ENCODE results near the gene SENP2.
"Not testable (repeated sequence)": the region's sequence is repeated elsewhere in the genome, so short reads cannot be mapped to it uniquely, and the experiment has no call there.

Gene SENP2

DNA sequence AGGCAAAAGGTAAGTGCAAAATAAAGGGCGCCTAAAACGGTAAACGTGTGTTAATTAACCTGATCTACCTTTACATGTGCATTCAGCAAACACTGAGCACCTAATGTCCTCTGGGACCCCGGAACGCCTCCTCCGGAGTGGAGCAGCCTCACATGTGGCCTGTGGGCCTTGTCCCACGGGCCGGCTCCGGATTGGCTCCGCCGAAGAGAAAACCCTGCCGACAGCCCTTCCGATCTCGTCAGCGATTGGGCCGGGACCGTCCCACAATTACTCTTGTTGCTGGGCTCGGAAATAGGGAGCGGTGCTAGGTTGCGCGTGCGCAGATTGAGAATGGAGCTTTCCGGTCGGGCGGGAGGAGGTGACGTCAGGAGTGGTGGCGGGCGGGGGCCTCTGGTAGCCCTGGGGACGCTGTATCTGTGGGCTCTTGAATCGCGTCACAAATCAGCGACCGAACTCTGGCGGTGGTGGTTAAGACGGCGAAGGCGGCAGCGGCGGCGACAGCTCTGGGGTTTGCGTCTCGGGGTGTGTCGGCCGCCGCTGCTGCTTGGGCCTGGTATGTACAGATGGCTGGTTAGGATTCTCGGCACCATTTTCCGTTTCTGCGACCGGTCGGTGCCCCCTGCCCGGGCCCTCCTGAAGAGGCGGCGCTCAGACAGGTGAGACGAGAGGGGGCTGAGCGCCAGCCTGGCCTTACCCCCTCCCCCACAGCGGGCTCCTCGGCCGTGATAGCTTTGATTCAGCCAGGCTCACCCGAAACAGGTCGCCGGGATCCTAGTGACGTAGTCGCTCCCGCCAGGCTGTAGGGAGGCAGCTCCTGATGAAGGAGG lies at the start of gene SENP2:
Gene SENP2, plus strand, starts transcription at position 437 of the 827 bp plus-strand sequence. Its CDS starts 119 bp downstream, at position 556.
- peak; percentile 98 for DNase-seq

DNA sequence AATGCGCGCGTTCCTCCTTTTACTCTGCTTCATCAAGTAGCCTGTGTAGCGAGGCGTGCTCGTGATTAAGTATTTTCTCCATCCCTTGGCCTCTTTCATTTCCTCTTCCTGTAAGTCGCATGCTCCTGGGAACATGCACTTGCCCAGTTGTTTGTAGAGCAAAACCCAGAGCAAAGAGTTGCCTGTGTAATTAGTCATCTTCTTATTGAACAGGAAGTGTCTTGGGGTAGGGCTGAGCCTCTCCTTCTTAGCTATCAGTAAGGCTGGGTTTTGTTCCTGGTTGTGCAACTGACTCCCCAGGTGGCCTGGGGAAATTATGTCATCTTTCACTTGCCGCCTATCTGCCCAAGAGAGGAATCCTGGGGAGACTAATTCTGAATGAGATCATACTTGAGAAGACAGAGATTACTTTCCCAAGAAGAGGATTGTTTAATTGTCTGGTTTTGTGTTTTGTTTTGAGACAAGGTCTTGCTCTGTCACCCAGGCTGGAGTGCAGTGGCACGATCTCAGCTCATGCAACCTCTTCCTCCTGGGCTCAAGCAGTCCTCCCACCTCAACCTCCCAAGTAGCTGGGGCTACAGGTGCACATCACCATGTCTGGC lies 48.6 kb upstream of the SENP2 start:
- DNase-seq = no peak

DNA sequence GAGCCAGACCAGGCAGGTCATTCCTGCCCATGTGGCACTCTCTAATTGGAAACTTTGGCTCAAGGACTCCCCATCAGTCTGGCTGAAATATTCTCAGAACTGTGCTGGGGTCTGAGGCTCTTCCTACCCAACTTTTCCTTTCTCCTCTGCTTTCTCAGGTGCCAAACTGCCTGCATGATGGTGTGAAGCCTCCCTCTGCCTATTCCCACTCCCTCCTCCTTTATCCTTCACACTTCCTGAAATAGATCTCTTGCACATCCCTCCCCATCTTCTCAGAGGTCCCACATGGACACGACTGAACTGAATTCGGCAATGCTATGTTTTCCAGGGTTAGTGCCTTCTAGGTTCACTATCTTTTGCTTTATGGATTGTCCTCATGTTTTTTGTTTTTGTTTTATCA lies 46.2 kb upstream of the SENP2 start:
- DNase-seq = no peak

DNA sequence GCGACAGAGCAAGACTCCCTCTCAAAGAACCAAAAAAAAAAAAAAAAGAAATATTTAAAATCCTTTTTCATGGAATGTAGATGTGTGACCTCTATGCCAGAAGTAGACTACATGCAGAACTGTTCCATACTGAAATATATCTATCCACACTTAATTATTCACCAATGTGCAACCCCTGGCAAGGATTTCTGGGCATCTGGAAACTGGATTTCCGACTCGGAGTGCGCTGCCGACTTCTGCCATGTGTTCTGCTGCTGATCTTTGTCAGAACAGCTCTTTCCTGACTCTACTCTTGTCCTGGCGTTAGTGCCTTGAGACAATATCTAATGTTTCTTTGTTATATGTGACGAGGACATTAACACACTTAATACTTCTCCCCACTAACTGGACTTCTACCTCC lies 45.4 kb upstream of the SENP2 start:
- DNase-seq = no peak

DNA sequence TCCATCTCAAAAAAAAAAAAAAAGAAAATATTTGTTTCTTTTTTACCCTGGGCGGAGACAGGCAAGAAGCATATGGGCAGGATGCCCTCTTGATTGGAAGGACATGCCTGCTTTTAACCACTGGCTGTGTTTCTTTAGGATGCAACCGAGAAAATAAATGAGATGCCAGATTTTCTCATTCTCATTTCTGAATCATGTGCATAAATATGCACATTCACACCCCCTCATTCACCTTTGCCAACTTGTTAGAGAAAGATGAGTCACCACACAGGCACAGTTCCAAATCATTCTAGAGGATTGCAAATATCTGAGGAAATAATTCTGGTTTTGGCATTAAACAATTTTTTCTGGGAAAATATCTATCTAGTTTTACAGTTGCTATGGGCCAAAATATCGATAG lies 37.0 kb upstream of the SENP2 start:
- DNase-seq = no peak

DNA sequence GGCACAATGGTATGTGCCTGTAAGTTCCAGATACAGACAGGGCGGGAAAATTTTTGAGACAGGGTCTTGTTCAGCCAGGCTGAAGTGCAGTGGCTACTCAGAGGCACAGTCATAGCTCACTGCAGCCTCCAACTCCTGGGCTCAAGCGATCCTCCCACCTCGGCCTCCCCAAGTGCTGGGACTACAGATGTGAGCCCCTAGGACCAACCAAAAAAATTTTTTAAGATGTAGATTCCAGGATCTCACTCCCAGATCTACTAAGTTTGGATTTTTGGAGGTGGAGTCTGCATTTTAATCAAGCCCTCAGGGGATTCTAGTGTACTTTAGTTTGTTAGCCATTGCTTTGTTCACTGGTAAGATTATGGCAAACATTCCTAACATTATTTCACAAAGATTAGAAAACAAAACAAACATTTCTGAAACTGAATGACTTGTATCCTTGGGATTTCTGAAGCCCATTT lies 36.4 kb upstream of the SENP2 start:
- no peak for DNase-seq

DNA sequence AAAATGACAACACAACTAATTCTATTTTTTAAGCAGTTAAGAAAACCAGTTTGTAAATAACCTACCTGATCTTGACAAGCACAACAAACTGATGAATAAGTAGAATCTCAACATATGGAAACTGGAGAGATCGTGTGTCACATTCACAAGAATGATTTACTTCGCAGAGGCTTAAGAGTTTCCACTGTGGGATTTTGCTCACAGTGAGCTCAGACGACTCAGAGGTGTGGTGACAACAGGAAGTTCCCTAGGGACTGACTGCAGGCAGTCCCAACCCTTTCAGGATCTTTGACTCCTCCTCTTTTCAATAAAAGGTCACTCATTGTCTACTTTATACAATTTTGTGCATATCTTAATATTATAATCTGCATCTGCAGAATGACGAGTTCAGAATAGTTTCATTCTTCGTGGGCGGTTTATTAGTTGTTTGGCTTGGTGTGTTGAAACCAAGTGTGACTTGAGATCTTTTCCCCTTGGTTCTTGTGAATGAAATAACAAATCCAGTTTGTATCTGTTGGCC lies 33.7 kb upstream of the SENP2 start, which contains the start of gene LIPH:
Gene LIPH, minus strand, starts transcription at position 231 of the 520 bp plus-strand sequence. Its CDS starts 117 bp downstream, at position 114.
- no peak for DNase-seq

DNA sequence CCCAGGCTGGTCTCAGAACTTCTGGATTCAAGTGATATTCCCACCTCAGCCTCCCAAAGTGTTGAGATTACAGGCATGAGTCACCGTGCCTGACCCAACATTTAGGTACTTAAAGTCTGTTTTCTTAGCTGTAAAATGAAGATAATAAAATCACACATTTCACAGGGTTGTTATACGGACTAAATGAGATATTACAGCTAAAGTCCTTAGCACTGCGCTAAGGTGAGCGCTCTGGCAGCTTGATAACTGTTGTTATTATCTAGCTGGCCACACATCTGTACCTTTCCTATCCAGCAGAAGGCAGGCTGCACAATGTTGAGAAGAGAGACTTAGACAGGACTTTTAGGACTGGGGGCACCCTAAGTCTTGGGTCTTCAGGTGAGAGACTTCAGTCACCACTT lies 31.0 kb upstream of the SENP2 start:
- no peak for DNase-seq

DNA sequence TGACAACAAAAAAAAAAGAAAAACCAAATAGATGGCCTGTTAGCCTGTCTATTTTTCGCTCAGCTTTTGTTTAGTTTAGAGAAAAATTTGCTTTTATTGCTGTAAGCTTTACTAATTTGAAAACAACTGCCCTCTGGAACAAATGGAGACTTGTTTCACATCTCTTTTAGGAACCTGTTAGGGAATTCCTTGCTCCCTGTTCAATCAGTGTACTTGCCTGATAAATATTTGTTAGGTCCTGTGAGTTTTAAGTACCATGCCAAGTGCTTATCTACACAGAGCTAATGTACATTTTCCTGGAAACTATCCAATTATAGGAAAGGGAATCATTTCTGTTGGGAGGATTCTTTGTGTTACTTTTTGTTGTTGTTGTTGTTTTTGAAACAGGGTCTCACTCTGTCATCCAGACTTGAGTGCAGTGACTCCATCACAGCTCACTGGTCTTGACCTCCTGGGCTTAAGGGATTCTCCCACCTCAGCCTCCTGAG lies 30.2 kb upstream of the SENP2 start:
- no peak for DNase-seq

DNA sequence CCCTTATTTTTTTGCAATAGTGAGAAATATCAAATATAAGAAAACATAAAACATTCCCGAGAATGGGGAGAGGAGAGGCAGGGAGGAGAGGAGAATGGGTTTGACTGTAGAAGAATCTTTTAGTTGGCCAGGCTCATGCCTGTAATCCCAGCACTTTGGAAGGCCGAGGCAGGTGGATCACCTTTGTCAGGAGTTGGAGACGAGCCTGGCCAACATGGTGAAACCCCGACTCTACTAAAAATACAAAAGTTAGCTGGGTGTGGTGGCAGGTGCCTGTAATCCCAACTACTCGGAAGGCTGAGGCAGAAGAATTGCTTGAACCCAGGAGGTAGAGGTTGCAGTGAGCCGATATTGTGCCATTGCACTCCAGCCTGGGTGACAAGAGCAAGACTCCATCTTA lies 29.5 kb upstream of the SENP2 start:
- DNase-seq = not testable (repeated sequence)

DNA sequence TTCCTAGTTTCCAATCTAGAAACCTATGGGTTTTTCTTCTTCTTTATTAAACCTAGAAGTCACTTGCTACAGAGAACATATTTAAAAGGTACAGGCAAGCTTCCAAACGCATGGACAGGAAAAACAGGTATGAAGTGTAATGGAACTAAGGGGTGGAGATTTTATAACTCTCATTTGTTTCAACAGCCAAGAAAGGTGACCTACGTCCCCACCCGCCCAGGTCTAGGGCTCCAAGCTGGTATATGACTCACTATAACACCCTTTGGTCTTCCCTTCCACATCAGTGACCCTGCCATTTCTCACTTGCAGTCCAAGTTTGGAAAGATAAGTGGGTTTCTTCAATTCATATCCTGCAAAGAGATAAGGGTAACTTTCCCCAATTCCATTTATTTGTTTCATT lies 27.7 kb upstream of the SENP2 start:
- no peak for DNase-seq

DNA sequence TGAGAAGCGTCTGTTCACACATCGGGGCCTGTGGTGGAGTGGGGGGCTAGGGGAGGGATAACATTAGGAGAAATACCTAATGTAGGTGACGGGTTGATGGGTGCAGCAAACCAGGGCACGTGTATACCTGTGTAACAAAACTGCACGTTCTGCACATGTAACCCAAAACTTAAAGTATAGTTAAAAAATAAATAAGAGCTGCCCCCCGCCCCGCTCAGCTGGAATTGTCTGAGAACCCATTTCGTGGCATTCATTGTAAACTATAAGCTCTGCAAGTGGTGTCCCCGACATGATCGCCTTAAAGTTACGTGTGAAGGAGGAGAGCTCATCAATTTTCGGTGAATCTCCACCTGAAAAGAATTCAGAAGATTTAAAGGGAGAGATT lies 26.4 kb upstream of the SENP2 start:
- no peak for DNase-seq

DNA sequence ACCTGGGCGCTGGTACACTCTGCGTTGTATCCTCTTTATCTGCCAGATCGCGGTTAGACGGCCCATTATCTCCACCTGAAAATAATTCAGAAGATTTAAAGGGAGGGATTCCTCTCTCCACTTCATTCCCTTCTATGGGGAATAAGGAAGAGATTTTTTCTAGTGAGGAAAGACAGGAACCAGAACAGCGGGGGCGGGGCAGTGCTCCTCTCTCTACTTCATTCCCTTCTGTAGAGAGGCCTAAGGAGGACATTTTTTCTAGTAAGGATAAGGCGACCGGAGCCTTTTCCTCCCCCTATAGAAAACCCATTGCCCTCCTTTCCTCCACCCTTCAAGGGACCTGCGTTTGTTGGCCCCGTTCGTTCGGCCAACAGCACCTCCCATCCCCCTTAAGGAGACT lies 25.4 kb upstream of the SENP2 start:
- DNase-seq = no peak

DNA sequence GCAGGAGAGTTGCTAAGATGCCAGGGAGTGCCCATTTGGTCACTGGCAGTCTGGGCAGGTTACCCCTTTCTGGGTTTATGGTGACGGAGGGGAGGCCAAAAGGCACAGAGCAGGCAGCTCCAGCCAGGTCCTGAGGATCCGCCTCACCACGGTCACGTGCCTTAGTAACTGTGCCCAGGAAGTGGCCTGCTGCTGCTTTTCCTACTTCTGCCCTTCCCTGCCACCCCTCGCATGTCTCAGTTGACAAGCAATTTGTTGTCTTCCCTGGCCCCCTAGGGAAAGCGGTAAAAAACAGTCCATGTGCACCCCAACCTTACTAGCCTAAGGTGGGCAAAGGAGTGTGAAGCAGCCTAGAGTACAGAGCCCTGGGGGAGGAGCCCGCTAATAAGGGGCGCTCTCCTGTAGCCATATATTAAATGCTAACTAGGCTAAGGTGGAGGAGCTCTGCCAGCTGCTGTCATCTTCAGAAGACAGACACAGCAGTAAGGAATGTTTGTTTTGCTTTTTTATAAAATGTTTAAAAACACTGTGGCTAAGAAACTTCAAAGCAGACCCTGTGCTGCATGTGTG lies 24.6 kb upstream of the SENP2 start:
- no peak for DNase-seq

DNA sequence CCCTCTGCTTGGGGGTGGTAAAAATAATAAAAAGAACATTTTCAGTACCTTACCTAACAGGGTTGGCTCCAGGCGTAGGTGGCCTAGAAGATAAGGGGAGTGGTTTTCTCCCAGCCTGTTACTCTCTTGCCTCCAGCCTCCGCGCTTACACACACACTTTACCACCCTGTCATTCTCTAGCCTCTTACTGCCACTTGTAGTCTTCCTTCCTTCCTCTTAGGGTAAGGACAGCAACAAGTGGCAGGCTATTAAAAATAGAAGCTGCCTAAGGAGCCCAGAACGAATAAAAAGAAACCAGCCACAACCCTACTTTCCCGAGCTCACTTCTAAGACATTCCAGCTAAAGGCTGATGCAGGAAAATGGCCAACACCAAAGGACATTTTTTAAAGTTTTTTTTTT lies 24.1 kb upstream of the SENP2 start:
- DNase-seq = no peak

DNA sequence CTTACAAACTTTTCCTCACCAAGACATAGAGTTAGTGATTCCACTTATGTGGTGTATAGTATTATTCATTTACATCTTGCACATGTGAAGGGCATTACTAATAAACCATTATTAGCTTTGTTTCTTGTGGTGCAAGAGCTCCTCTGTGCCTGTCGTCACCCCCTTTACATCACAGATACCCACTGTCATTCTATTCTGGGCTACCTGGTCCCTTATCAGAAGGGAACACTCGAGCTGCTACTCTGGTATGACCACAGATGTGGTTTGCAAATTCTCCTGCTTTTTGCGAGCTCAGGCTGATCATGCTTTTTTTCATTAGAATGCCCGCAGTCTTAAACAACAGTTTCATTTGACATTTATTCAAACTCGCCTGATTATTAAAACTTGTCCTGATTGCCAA lies 13.9 kb upstream of the SENP2 start:
- no peak for DNase-seq

DNA sequence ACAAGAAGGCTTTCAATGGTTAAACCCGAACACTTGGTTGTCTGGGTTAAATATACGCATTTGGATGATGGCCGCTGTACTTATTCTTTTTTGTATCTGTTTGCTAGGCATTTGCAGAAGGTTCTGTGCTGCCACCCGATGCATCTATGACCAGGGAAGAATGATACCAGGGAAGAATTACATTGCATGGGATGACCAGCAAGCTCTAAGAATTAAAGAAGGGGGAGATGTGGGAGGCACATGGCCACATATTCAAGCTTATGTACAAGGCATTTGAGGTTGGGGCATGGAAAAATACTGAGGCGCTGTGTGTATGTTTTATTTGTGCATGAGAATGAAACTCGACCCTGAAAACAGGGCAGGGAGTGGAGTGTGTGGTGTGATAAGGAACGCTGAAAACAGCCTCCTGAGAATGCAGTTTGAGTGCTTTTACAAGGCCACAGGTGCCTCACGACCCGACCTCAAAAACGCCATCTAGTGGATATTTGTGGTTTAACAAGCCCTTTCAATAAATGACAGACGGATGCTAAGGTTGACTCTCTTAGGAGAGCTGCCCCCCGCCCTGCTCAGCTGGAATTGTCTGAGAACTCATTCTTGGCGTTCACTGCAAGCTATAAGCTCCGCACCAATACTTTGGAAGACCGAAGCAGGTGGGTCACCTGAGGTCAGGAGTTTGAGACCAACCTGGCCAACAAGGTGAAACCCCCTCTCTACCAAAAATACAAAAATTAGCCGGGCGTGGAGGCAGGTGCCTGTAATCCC lies 10.8 kb upstream of the SENP2 start:
- peak; percentile 43 for DNase-seq

DNA sequence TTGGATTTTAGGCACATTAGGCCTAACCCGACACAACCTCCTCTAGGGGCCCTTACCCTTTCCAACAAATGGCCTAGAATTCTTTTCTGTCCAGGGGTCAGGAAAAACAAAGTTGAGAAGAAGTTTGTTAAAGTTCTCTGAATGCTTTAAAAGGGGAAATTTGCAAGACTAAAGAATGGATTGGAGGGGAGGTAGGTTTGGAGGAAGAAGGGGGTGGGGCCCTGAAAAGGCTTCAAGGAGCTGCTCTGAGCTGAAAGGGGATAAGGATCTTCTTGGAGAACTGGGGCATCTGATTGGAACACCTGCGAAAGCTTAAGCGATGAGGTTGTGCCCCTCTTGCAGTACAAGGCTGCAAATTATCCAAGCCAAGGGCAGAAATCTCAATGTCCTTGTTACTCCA lies 3.9 kb upstream of the SENP2 start:
- DNase-seq = no peak

DNA sequence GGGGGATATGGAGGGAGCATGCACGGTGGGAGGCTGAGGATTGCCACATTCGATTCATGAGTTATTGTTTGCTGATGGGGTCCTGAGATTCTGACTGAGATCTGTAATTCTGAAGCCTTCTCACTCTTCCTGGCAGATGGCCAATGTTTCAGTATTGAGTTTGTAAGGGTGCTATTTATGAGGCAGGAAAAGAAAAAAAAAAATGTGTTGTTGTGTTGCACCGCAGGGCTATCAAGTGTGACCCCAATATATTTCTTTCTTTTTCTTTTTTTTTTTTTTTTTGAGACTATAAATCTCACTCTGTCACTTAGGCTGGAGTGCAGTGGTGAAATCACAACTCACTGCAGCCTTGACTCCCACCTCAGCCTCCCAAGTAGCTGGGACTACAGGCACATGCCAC lies 3.2 kb upstream of the SENP2 start:
- DNase-seq = no peak

DNA sequence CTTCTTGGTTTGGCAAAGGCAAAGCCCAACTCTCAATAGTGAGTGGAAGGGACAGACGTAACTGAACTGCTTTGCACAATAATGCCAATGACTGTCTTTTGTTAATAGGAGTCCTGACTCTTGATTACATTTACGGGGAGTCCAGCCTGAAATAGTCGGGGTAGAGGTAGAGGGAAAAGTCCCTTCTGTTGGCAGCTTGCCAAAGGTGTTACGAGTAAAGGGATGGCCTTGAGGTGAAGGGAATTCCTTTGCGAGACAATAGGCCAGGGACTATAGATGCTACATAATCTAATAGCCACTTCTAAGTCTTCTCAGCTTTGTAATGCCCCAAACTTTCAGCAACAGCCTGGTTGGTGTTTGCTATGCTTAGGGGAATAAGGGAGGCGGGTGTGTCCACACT lies 2.2 kb upstream of the SENP2 start:
- no peak for DNase-seq

DNA sequence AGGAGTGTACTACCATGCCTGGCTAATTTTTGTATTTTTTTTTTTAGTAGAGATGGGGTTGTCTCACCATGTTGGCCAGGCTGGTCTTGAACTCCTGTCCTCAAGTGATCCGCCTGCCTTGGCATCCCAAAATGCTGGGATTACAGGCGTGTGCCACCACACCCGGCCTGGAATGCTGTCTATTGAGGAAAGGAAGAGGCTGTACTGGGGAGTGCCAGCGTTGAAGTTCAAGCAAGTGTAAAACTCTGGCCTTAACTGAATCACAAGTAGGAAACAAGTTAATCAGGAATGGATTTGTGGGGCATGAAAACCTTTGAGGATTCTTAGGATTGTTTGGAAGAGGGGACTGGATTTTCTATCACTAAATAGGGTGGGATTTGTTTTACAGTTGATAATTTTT lies 1.4 kb upstream of the SENP2 start:
- no peak for DNase-seq

DNA sequence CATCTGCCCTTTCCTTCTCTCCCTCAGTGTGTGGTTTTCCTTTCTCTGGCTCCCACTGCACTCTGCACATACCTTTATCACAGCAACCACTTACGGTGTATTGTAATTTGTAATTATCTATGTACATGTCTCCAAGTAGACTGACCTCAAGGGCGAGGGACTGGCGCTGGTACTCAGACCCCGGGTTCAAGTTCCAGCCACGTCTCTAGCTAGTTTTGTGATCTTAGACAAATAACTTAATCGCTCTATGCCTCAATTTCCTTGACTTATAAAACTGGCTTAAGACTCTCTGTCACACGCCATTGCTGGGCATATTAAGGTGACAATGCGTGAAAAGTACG lies 607 bp upstream of the SENP2 start:
- no peak for DNase-seq

DNA sequence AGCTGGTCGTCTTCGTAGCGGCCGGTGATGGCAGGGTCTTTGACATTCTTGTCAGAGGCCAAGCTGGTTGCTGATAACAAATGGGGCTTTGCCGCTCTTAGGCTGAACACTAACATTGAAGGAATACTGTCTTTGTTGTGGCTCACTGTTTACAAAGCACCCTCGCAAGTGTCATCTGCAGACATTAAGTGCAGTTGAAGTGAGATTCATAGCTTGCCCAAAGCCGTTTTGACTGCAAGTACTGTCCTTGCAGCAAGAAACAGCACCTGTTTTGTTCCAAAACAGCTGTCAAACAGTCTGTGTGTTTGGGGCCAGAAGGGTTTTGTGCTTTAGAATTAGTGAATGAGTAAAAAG lies 568 bp downstream of the SENP2 start:
- DNase-seq = no peak

Measured in NCI-H1417 treated with DMSO at 0.1 percent for 48 hours (cell line).